Upper lobe of left lung (tissue), 6 donors: ENCODE data around the gene LPAR2. TPM values are rescaled to one million over a fixed set of nuclear protein-coding genes. Genes with fewer than 3 reads are reported as not detected.
"Not testable (repeated sequence)": the region's sequence is repeated elsewhere in the genome, so short reads cannot be mapped to it uniquely, and the experiment has no call there.

Source experiments
- ATAC-seq, 2 donors: fragments of 200-7000 bp; cut with Tn5 transposase; one replicate each; pipeline ENCODE4 v1.9.1; 2022; ENCODE audit warnings: mild to moderate bottlenecking in 2 of 2, moderate library complexity in 2 of 2; ENCODE audit not compliant: low FRiP score in 2 of 2
- DNase-seq, 2 donors: peaks; one replicate each; pipeline ENCODE4 v3.0.0-alpha.2; 2019 to 2020
- H3K27ac ChIP-seq, 4 donors: fragments of 200-600 bp; sonication (generic); one replicate each; pipeline ENCODE4 v1.5.1; 2016 to 2019
- H3K27me3 ChIP-seq, 4 donors: fragments of 200-600 bp; sonication (generic); one replicate each; pipeline ENCODE4 v1.5.1; 2017 to 2019
- H3K36me3 ChIP-seq, 4 donors: fragments of 200-600 bp; sonication (generic); one replicate each; pipeline ENCODE4 v1.5.1; 2016 to 2019
- H3K4me1 ChIP-seq, 4 donors: fragments of 200-600 bp; sonication (generic); one replicate each; pipeline ENCODE4 v1.5.1; 2018 to 2019
- H3K4me3 ChIP-seq, 4 donors: fragments of 200-600 bp; sonication (generic); one replicate each; pipeline ENCODE4 v1.5.1; 2017 to 2019; ENCODE audit warnings: mild to moderate bottlenecking in 2 of 4, moderate library complexity in 1 of 4
- H3K9me3 ChIP-seq, 4 donors: fragments of 200-600 bp; sonication (generic); one replicate each; pipeline ENCODE4 v1.5.1; 2018 to 2019
- EP300 ChIP-seq, 4 donors: sonication (generic); formaldehyde crosslinking; IDR thresholded peaks; one replicate each; pipeline ENCODE4 v1.5.1; 2017; ENCODE audit warnings: antibody characterized with exemption in 4 of 4, control low read depth in 2 of 4
- POLR2A ChIP-seq, 4 donors: fragments of 450-650 bp; IDR thresholded peaks; one replicate each; pipeline ENCODE4 v1.5.1; 2016 to 2017; ENCODE audit warnings: antibody characterized with exemption in 4 of 4, mild to moderate bottlenecking in 2 of 4
- POLR2AphosphoS5 ChIP-seq, 2 donors: sonication (generic); formaldehyde crosslinking; IDR thresholded peaks; one replicate each; pipeline ENCODE4 v1.5.1; 2017; ENCODE audit warnings: antibody characterized with exemption in 2 of 2
- WGBS, 2 donors: methylation state at CpG; one replicate each; pipeline ENCODE4 v1.1.5; 2017 to 2018; 5-methylcytosine and 5-hydroxymethylcytosine counted together
- total RNA-seq, 6 donors: library from RNA; depleted of rRNA in 4 of 6; stranded (reverse); fragments of >200 nt in 4 of 6; gene quantifications; one replicate each; pipeline versions ENCODE4 v1.1.0 to v1.2.1, GENCODE V29; 2016 to 2021
- TF ChIP-seq, protein P1 (sequence below), 6 experiments: fragments of 450-650 bp in 4 of 6; fragments of 200-600 bp in 2 of 6; sonication (generic) in 2 of 6; IDR thresholded peaks; one replicate each; pipeline ENCODE4 v1.5.1; 2016 to 2019; ENCODE audit warnings: antibody characterized with exemption in 6 of 6
- donor health status: DM: no; HTN: no; CAD: no; lungs with moderate emphysema.
- donor health status: DM: no; HTN: yes; CAD: no; lungs with severe emphysema.

The LPAR2 gene
- total RNA-seq, 6 donors from 2014 or later = 16.4 to 51.3 (median 24.1) TPM

DNA sequence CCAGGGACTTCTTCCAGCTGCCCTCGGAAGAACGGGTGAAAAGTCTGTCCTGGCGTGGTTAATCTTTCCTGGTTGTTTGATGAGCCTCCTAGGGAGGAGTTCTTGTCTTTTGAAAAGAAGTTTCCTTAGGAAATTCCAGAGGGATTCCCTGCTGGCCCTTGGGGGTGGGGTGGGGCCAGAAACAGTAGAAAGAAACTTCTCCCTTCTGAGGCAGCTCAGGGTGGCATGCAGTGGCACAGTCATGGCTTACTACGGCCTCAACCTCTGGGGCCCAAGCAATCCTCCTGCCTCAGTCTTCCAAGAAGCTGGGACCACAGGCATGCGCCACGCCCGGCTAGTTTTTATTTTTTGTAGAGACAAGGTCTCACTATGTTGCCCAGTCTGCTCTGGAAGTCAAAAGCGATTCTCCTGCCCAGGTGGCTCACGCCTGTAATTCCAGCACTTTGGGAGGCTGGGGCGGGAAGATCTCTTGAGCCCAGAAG lies 42.1 kb upstream of the LPAR2 start:
- peaks cover 12 to 23% (median 15%) of the 10 kb centered on the region in 4 donors for H3K4me1 ChIP-seq
- DNase-seq = no peak

DNA sequence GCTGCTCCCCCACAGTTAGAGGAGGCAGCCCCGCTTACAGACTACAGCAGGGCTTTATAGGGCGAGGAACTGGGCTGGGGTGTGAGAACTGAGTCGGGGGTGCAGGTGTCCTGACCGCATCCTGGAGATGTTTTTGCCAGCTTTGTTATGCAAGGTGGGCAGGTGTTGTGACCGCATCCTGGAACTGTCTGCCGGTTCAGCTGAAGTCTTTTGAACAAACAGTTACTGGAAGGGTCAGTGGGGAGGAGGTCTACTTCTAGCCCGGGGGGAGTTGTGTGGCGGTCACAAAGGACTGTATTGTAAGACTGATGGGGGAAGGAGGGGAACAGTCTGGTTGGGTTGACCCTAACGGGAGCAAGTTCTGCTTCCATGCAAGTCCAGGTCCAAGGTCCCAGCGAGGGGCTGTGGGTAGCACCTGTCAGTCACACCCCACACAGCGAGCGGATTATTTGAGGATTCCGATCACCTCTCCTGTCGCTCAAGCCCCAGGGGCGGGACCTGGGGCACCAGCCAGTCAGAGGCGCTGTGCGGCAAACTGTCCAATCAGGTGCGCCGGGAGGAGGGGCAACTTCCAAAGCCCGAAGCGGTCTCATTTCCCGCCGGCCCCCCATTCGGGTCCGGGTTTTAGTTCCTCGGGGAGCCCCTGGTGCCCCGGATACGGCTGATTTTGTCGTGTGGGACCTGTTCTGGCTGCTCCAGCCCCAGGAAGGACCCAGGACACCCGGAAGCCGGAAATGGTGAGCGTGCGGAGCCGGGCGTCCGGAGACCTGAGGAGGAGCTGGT lies 40.4 kb upstream of the LPAR2 start, which contains the start of gene ZNF101:
TSS of gene ZNF101 (plus strand) at position 610 of the 783 bp plus-strand sequence. CDS start at position 735, 125 bp downstream.
- peaks cover 12 to 28% (median 17%) of the 10 kb centered on the region in 4 donors for H3K4me1 ChIP-seq
- H3K9me3 ChIP-seq = no peaks in the 10 kb centered on the region
- peak; percentile 95 to 97 for DNase-seq
- peak within 1 kb of the TSS; percentile 89 to 95 (median 93) for H3K27ac ChIP-seq
- H3K36me3 ChIP-seq = peaks cover 0 to 9% (median 3%) of the 10 kb centered on the region in 4 donors
- ATAC-seq = peak; percentile 92
- WGBS, 2 donors = 7% methylated on average over 13 to 24 of the region's 36 CpGs
- peak within 1 kb of the TSS; percentile 71 to 95 (median 90) for H3K4me3 ChIP-seq
- TF ChIP-seq POLR2A (IDR thresholded peaks at IDR 0.05) = peak in 2 of 4 donors; percentile 41 to 69
- TF ChIP-seq POLR2AphosphoS5 (IDR thresholded peaks at IDR 0.05) = peak; percentile 23 to 63
- TF ChIP-seq, protein P1, sequence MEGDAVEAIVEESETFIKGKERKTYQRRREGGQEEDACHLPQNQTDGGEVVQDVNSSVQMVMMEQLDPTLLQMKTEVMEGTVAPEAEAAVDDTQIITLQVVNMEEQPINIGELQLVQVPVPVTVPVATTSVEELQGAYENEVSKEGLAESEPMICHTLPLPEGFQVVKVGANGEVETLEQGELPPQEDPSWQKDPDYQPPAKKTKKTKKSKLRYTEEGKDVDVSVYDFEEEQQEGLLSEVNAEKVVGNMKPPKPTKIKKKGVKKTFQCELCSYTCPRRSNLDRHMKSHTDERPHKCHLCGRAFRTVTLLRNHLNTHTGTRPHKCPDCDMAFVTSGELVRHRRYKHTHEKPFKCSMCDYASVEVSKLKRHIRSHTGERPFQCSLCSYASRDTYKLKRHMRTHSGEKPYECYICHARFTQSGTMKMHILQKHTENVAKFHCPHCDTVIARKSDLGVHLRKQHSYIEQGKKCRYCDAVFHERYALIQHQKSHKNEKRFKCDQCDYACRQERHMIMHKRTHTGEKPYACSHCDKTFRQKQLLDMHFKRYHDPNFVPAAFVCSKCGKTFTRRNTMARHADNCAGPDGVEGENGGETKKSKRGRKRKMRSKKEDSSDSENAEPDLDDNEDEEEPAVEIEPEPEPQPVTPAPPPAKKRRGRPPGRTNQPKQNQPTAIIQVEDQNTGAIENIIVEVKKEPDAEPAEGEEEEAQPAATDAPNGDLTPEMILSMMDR (IDR thresholded peaks at IDR 0.05) = no peak
- TF ChIP-seq EP300 (IDR thresholded peaks at IDR 0.05) = no peak
- no peaks in the 10 kb centered on the region for H3K27me3 ChIP-seq

More for the DNA sequence above, 42.1 kb upstream of the LPAR2 start:
- Histone ChIP-seq H3K27me3 (no peaks in the 10 kb centered on the region), H3K9me3 (peaks cover 0 to 9% (median 2%) of the 10 kb centered on the region in 4 donors), H3K4me3 (peak overlapping the region in 3 of 4 donors; percentile 85 to 95 (median 95)), H3K36me3 (peaks cover 5 to 21% (median 10%) of the 10 kb centered on the region in 4 donors), H3K27ac (peak overlapping the region in 1 of 4 donors; percentile 95)
- ATAC-seq = no peak
- WGBS, 2 donors = 79 to 81% methylated on average over 9 to 10 of the region's 10 CpGs
- no peak for TF ChIP-seq EP300 (IDR thresholded peaks at IDR 0.05)
- TF ChIP-seq, protein P1 (IDR thresholded peaks at IDR 0.05) = no peak
- no peak for TF ChIP-seq POLR2AphosphoS5 (IDR thresholded peaks at IDR 0.05)
- no peak for TF ChIP-seq POLR2A (IDR thresholded peaks at IDR 0.05)

DNA sequence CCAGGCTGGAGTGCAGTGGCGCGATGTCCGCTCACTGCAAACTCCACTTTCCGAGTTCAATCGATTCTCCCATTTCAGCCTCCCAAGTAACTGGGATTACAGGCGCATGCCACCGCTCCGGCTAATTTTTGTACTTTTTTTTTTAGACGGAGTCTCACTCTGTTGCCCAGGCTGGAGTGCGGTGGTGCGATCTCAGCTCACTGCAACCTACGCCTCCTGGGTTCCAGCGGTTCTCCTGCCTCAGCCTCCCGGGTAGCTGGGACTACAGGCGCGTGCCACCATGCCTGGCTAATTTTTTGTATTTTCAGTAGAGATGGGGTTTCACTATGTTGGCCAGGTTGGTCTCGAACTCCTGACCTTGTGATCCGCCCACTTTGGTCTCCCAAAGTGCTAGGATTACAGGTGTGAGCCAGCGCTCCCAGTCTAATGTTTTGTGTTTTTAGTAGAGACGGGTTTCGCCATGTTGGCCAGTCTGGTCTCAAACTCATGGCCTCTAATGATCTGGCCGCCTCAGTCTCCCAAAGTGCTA lies 37.5 kb upstream of the LPAR2 start:
- not testable (repeated sequence) for H3K36me3 ChIP-seq, H3K9me3 ChIP-seq, DNase-seq, ATAC-seq, H3K4me3 ChIP-seq, H3K27me3 ChIP-seq, H3K27ac ChIP-seq
- WGBS, 2 donors = 95 to 98% methylated on average over 22 of the region's 22 CpGs
- peaks cover 29 to 51% (median 36%) of the 10 kb centered on the region in 4 donors for H3K4me1 ChIP-seq

DNA sequence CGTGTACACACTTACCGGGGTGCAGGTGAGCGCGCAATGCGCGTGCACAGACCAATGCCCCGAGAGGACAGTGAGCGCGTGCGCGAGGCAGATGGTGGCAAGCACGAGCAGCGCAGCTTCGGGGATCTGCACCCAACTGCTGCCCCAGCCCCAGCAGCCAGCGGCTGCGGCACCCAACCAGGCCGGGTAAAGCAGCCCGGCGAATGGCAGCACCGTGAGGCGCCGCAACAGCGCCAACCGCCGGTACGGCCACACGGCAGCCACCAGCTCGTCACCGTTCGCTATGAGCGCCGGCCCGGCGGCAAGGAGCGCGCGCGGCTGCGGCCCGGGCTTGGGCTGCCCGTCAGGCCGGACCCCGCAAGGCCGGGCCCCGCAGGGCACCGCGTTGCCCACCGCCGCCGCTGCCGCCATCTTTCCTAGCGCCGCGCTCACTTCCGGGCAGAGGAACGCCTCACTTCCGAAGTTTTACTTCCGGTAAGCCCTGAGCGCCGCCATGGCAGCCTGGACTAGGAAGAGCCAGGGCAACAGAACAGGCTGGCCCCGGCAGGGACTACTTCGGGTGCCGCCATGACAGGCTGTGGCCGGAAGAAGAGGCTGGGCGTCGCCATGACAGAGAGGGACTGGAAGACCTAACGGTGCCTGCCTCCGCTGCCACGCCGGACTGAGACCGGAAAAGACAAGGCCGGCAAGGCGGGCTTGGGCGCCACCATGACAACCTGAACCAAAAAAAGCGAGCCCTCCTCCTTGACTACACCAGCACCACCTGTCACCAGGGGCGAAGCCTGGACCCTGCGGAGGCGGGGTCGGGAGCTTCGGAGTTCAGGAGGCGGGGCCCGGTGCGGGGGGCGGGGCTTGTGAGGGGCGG lies 35.5 kb upstream of the LPAR2 start, which contains the start of gene ATP13A1:
TSS of gene ATP13A1 (minus strand) at position 421 of the 865 bp plus-strand sequence. CDS start at position 411, 10 bp downstream.
- 0% methylated on average over 6 to 28 of the region's 85 CpGs for WGBS, 2 donors
- peak within 1 kb of the TSS; percentile 90 to 95 (median 94) for H3K27ac ChIP-seq
- H3K4me3 ChIP-seq = peak within 1 kb of the TSS; percentile 80 to 100 (median 96)
- no peaks in the 10 kb centered on the region for H3K27me3 ChIP-seq
- H3K9me3 ChIP-seq = no peaks in the 10 kb centered on the region
- DNase-seq (peak; percentile 97 to 98), ATAC-seq (peak; percentile 98)
- peaks cover 7 to 18% (median 14%) of the 10 kb centered on the region in 4 donors for H3K36me3 ChIP-seq
- peaks cover 18 to 41% (median 26%) of the 10 kb centered on the region in 4 donors for H3K4me1 ChIP-seq
- TF ChIP-seq POLR2A (IDR thresholded peaks at IDR 0.05) (peak in 3 of 4 donors; percentile 56 to 80 (median 74)), EP300 (IDR thresholded peaks at IDR 0.05) (peak in 1 of 4 donors; percentile 57), POLR2AphosphoS5 (IDR thresholded peaks at IDR 0.05) (peak; percentile 80 to 90)
- TF ChIP-seq, protein P1 (IDR thresholded peaks at IDR 0.05) = peak in 4 of 6 experiments; percentile 10 to 57 (median 43)
